ENCODE results near the gene PPAT.
"Not testable (repeated sequence)": the region's sequence is repeated elsewhere in the genome, so short reads cannot be mapped to it uniquely, and the experiment has no call there.

DNA sequence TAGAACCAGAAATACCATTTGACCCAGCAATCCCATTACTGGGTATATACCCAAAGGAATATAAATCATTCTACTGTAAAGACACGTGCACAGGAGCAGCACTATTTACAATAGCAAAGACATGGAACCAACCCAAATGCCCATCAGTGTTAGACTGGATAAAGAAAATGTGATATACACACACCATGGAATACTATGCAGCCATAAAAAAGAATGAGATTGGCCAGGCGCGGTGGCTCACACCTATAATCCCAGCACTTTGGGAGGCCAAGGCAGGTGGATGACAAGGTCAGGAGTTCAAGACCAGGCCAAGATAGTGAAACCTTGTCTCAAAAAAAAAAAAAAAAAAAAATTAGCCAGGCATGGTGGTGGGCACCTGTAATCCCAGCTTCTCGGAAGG is 14.1 kb upstream of the PPAT start:
- not testable (repeated sequence) for TF ChIP-seq POLR2AphosphoS5 (IDR thresholded peaks at IDR 0.05; ENCODE audit: low read depth, low read length); CTCF (IDR thresholded peaks at IDR 0.05); REST (IDR thresholded peaks at IDR 0.05; ENCODE audit: insufficient read depth in 1 of 2, low read depth in 2 of 2, low read length in 1 of 2); TCF7L2 (IDR thresholded peaks at IDR 0.05; ENCODE audit: low read depth, low read length); SIN3A (IDR thresholded peaks at IDR 0.05; ENCODE audit: borderline replicate concordance, insufficient read depth, low read depth, low read length)
